ENCODE data around the gene NF2. TPM values are rescaled to one million over a fixed set of nuclear protein-coding genes. Genes with fewer than 3 reads are reported as not detected.

NF2 gene
- total RNA-seq, 2 donors from 2014 or later: 28.5 to 59.9 TPM

DNA sequence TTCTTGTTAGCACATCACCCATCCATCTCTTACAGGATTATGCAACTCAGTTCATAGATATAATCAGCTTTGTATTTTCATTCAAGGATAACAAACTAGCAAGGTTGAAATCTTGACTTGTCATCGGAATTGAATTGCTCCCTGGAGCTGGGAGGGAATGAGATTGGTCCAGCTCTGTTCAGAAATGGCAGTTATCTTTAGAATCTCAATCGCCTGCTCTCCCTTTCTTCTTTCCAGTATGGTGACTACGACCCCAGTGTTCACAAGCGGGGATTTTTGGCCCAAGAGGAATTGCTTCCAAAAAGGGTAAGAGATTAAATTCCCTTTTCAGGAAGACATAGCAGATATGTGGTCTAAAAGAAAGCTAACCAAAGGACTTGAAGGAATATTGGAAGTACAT lies 51.0 kb downstream of the NF2 start:
- H3K27me3 Mint-ChIP-seq: no peaks in the 10 kb centered on the region
- H3K36me3 Mint-ChIP-seq (ENCODE audit: low read depth): peaks cover 42% of the 10 kb centered on the region
- H3K27ac Mint-ChIP-seq: no peak overlapping the region
- ATAC-seq (replicated peaks): no peak
- no peaks in the 10 kb centered on the region for H3K4me1 Mint-ChIP-seq
- no peak overlapping the region for H3K4me3 Mint-ChIP-seq
- no peaks in the 10 kb centered on the region for H3K9me3 Mint-ChIP-seq

DNA sequence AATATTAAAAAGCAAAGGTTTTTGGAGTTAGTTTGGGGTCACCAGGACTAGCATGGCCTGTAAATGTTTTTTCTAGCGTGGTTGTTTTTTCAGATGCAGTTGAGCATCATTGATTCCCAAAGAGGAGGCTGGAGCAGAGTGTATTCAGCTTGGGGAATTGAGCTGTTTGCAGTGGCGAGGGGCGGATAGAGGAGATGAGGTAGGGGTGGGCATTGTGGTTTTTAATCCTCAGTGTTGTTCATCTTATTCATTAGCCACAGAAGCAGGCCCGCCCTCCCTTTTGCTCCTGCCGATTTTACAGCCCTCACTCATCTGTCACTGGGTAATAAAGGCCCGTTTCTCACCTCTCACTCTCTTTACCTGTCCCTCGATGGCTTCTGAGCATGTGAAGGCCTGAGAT lies 51.4 kb downstream of the NF2 start:
- Mint-ChIP-seq H3K4me1 (no peaks in the 10 kb centered on the region), H3K36me3 (ENCODE audit: low read depth) (peaks cover 45% of the 10 kb centered on the region), H3K4me3 (no peak overlapping the region), H3K27ac (no peak overlapping the region), H3K27me3 (no peaks in the 10 kb centered on the region), H3K9me3 (no peaks in the 10 kb centered on the region)
- ATAC-seq (replicated peaks): no peak

DNA sequence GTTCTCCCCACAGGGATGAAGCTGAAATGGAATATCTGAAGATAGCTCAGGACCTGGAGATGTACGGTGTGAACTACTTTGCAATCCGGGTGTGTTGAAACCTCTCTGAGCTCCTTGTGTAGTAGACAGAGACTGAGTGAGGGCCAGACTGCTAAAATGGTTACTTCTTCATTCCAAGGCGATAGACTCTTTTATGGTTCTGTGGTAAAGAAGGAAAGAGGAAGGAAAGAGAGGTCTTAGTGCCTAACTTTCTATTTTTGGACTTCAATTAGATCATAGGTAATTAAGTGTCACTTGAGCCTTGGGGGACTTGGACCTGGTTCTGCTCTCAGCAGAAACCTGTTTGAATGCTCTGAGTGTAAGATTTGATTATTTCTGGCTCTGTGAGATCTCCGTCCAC lies 54.7 kb downstream of the NF2 start:
- H3K4me1 Mint-ChIP-seq: no peaks in the 10 kb centered on the region
- H3K9me3 Mint-ChIP-seq: no peaks in the 10 kb centered on the region
- no peak for ATAC-seq (replicated peaks)
- H3K4me3 Mint-ChIP-seq: no peak overlapping the region
- H3K36me3 Mint-ChIP-seq (ENCODE audit: low read depth): peaks cover 60% of the 10 kb centered on the region
- H3K27ac Mint-ChIP-seq: peak overlapping the region; percentile 14
- H3K27me3 Mint-ChIP-seq: no peaks in the 10 kb centered on the region

DNA sequence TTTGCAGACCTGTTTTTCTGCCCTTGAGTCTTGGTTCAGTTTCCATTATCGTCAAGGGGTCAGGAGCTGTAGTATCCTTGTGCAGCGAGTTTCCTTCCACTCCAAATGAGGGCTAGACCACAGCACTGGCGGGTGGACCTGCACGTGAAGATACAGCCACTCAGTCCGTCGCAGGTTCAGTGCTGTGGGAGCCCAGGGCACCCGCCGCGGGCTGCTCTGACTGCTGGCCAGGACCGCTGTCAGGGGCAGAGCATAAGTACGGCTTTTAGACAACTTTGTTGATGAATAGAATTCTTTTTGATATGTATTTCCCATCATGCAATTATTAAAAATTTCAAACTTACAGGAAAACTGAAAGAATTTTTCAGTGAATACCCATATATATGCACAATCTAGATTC lies 56.6 kb downstream of the NF2 start:
- no peak for ATAC-seq (replicated peaks)
- Mint-ChIP-seq H3K27me3 (no peaks in the 10 kb centered on the region), H3K36me3 (ENCODE audit: low read depth) (peaks cover 79% of the 10 kb centered on the region), H3K4me3 (no peak overlapping the region), H3K9me3 (no peaks in the 10 kb centered on the region), H3K27ac (no peak overlapping the region), H3K4me1 (no peaks in the 10 kb centered on the region)

DNA sequence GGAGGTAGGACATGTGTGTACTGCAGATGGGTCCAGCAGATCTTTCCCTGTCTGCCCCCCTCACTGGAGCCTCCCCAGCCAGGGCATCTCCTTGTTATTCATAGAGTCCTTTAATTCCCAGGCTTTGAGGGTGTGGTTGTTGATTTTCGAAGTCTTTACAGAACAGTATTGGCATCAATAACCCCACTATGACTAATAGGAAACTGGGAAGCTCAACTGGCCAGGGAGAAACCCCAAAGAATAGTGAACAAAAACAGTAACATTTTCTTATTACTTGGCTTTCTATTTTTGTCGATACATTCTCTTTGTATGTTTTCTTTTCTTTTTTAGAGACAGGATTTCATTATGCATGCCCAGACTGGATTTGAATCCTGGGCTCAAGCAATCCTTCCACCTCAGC lies 57.9 kb downstream of the NF2 start:
- peaks cover 78% of the 10 kb centered on the region for H3K36me3 Mint-ChIP-seq (ENCODE audit: low read depth)
- no peaks in the 10 kb centered on the region for H3K27me3 Mint-ChIP-seq
- no peak for ATAC-seq (replicated peaks)
- peak overlapping the region; percentile 17 for H3K27ac Mint-ChIP-seq
- no peak overlapping the region for H3K4me3 Mint-ChIP-seq
- no peaks in the 10 kb centered on the region for H3K9me3 Mint-ChIP-seq
- H3K4me1 Mint-ChIP-seq: no peaks in the 10 kb centered on the region

DNA sequence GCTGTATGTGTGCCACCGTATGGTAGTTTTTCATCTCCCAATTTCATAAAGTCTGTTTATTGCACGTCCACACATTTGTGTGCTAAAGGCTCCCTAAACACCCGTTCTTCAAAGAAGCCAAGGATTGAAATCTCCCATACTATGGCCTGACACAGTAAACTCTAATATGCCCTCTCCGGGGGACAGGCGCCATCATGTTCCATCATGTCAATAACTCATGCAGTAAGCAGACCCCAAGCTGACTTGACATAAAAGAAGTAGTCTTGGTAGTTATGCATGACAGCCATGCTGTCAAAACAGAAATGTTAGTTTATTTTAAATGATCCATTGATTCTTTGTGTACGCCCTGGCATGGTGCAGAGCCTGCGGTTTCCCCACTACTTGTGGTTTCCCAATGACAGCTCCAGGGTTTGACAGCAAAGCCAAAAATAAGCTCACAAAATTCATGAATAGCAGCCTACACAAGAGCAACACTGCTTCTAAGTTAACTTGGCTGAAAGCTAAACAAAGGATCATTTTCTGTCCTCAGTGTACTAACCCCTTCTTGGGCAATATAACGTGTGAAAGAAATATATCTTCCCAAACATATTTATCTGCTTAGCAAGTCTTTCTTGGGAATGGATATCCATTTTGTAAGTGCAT lies 59.9 kb downstream of the NF2 start:
- Mint-ChIP-seq H3K27me3 (no peaks in the 10 kb centered on the region), H3K9me3 (no peaks in the 10 kb centered on the region), H3K36me3 (ENCODE audit: low read depth) (peaks cover 79% of the 10 kb centered on the region), H3K27ac (no peak overlapping the region), H3K4me3 (no peak overlapping the region), H3K4me1 (no peaks in the 10 kb centered on the region)
- no peak for ATAC-seq (replicated peaks)

DNA sequence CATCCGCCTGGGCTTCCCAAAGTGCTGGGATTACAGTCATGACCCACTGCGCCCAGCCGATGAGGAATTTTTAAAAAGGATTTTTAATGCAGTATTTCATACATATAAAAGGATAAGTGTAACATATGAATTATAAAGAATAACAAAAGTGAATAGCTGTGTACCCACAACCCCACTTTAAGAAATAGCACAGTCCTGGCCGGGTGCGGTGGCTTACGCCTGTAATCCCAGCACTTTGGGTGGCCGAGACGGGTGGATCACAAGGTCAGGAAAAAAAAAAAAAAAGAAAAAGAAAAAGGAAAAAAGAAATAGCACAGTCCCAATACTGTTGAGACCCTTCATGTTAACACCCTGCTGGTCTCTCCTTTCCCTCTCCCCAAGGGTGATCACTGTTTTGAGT lies 62.1 kb downstream of the NF2 start:
- H3K27ac Mint-ChIP-seq: no peak overlapping the region
- H3K4me3 Mint-ChIP-seq: no peak overlapping the region

DNA sequence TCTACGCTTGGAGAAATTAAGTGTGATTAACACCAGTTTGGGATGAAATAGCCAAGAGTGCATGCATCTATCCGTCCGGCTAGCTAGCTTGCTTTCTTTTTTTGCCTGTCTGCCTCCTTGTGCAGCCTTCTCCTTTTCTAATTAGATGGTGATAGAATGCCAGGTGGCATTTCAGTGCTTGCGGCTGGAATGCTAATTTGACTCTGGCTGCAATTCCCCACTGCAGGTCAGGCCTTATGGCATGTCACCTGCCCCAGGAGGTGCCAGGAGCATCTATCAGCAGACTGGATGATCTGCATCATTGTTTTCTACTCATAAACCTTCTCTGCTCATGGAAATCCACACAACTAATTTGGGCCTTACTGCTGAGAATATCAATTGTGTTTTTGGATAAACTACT lies 65.2 kb downstream of the NF2 start:
- Mint-ChIP-seq H3K27ac (no peak overlapping the region), H3K4me3 (no peak overlapping the region)

More for the DNA sequence above, 62.1 kb downstream of the NF2 start:
- H3K4me1 Mint-ChIP-seq: no peaks in the 10 kb centered on the region
- H3K9me3 Mint-ChIP-seq: no peaks in the 10 kb centered on the region
- ATAC-seq (replicated peaks): no peak
- H3K36me3 Mint-ChIP-seq (ENCODE audit: low read depth): peaks cover 86% of the 10 kb centered on the region
- H3K27me3 Mint-ChIP-seq: no peaks in the 10 kb centered on the region

DNA sequence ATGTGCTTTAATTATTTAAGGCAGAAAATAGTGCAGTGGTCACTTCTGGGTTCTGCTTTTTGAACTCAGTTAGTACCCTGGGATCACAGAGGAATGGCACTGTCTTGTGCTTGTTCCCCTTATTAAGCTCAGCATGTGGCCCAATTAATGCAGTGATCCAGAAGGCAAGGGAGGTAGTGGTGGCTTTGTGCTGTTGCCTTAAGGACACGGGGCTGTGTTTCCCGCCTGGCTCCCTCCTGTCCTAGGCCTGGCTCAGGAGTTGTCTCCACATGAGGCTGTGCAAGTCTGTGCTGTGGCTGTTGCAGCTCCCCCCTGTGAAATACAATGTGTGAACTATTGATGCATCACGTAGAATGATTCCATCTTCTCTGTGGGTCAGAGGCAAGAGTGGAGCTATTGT lies 67.2 kb downstream of the NF2 start:
- ATAC-seq (replicated peaks): no peak
- H3K4me3 Mint-ChIP-seq: no peak overlapping the region
- H3K36me3 Mint-ChIP-seq (ENCODE audit: low read depth): peaks cover 91% of the 10 kb centered on the region
- no peaks in the 10 kb centered on the region for H3K9me3 Mint-ChIP-seq
- no peaks in the 10 kb centered on the region for H3K27me3 Mint-ChIP-seq
- H3K4me1 Mint-ChIP-seq: no peaks in the 10 kb centered on the region
- no peak overlapping the region for H3K27ac Mint-ChIP-seq

More for the DNA sequence above, 65.2 kb downstream of the NF2 start:
- Mint-ChIP-seq H3K9me3 (no peaks in the 10 kb centered on the region), H3K27me3 (no peaks in the 10 kb centered on the region), H3K36me3 (ENCODE audit: low read depth) (peaks cover 91% of the 10 kb centered on the region), H3K4me1 (no peaks in the 10 kb centered on the region)
- ATAC-seq (replicated peaks): no peak

DNA sequence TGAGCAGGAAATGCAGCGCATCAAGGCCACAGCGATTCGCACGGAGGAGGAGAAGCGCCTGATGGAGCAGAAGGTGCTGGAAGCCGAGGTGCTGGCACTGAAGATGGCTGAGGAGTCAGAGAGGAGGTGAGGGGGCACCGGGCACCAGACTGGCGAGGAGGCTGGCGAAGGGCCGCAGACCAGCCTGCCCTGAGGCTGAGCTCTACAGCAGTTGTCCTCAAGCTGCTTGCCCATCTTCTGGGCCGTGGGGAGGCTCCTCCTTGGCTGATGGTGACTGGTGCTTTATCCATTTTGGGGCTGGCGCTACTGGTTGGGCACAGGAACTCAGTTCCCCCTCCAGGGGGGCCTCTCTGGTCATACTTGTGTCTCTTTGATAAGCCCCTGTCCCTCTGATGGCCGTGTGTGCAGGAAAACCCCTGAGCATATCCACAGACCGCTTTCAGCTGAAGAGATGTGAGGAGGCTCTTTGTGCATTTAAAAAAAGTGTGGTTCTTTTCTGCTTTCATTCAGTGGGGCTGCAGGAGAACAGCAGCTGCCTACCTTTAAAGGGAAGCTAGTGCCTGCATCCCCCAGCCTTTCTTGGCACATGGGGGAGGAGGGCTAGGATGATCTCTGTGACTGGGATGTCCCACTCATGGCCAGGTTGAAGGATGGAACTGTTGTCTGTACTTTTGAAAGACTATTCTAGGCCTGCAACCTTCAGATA lies 70.1 kb downstream of the NF2 start:
- Mint-ChIP-seq H3K36me3 (ENCODE audit: low read depth) (peaks cover 99% of the 10 kb centered on the region), H3K4me1 (peaks cover 5% of the 10 kb centered on the region), H3K4me3 (no peak overlapping the region)

DNA sequence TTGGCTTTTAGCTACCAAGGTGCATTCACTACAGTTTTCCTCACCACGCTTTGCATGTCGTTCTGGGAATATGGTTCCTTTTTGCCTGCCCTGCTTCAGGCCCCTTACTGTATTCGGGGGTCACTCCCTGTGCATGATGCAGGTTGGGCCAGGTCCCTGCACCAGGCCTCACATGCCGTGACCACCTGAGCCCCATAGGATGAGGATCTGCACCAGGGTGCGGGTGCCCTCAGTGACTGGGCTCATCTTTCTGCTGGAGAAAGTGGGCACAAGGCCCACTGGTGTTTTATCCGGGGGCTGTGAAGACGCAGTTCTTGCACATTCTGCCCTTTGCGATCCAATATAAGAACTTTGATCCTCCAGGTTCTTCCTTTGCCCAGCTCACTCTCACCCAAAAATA lies 70.7 kb downstream of the NF2 start:
- Mint-ChIP-seq H3K36me3 (ENCODE audit: low read depth) (peaks cover 99% of the 10 kb centered on the region), H3K27me3 (no peaks in the 10 kb centered on the region), H3K4me3 (no peak overlapping the region), H3K27ac (no peak overlapping the region), H3K4me1 (peaks cover 5% of the 10 kb centered on the region), H3K9me3 (no peaks in the 10 kb centered on the region)
- ATAC-seq (replicated peaks): no peak

More for the DNA sequence above, 70.1 kb downstream of the NF2 start:
- H3K27ac Mint-ChIP-seq: no peak overlapping the region
- no peaks in the 10 kb centered on the region for H3K27me3 Mint-ChIP-seq
- no peaks in the 10 kb centered on the region for H3K9me3 Mint-ChIP-seq
- no peak for ATAC-seq (replicated peaks)

DNA sequence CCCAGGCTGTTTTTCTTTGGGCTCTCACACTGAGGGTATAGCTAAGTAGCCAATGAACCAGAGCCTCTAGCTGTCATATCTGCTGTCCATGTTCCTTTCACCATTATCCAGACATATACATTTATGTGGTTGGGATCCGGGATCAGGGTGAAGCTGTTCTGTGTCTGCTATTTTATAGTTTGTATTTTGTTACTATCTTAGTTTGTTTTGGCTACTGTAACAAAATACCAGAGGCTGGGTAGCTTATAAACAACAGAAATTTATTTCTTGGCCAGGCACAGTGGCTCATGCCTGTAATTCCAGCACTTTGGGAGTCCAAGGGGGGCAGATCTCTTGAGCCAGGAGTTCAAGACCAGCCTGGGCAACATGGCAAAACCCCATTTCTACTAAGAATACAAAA lies 75.9 kb downstream of the NF2 start:
- H3K9me3 Mint-ChIP-seq: no peaks in the 10 kb centered on the region
- no peak overlapping the region for H3K27ac Mint-ChIP-seq
- no peak for ATAC-seq (replicated peaks)
- H3K4me1 Mint-ChIP-seq: peaks cover 5% of the 10 kb centered on the region
- H3K36me3 Mint-ChIP-seq (ENCODE audit: low read depth): peaks cover 96% of the 10 kb centered on the region
- no peak overlapping the region for H3K4me3 Mint-ChIP-seq
- no peaks in the 10 kb centered on the region for H3K27me3 Mint-ChIP-seq

DNA sequence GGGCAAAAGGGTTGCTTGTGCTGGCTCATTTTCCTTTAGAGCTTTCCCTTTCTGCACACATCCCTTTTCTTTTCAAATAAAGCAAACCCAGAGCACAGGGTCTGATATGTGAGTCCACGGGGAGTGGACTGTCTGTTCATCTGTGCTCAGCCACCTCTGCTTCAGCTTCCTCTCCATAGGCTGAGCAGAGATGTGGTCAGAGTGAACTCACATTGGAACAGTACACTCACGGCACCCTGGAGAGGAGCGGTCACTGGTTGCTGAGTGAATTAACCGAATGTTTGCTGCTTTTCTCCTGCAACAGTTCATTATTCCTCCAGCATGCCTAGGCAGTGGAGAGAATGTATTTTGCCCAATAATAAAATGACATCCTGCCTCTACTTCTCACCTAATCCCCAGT lies 80.1 kb downstream of the NF2 start:
- no peak for ATAC-seq (replicated peaks)
- Mint-ChIP-seq H3K4me3 (no peak overlapping the region), H3K9me3 (no peaks in the 10 kb centered on the region), H3K36me3 (ENCODE audit: low read depth) (peaks cover 72% of the 10 kb centered on the region), H3K27ac (no peak overlapping the region), H3K4me1 (no peaks in the 10 kb centered on the region), H3K27me3 (no peaks in the 10 kb centered on the region)

DNA sequence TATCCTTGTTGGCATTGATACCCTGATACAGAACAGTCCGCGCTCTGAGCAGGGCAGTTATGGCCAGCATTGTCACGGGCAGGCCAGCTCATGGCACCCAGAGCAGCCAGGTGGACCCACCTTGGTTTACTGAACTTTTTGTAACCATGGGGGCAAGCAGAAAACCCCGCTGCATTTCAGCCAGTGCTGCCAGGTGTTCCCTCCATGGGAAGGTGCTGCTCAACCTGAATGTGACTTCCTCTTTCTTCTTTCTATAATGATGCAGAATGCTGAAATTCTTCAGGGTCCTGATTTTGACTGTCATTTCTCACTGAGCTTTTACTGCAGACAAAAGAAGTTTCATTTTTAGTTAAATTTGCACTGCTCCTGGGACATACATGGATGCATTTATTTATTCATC lies 80.8 kb downstream of the NF2 start:
- Mint-ChIP-seq H3K9me3 (no peaks in the 10 kb centered on the region), H3K27me3 (no peaks in the 10 kb centered on the region), H3K27ac (peak overlapping the region; percentile 22), H3K4me3 (no peak overlapping the region), H3K36me3 (ENCODE audit: low read depth) (peaks cover 65% of the 10 kb centered on the region), H3K4me1 (no peaks in the 10 kb centered on the region)
- ATAC-seq (replicated peaks): no peak

DNA sequence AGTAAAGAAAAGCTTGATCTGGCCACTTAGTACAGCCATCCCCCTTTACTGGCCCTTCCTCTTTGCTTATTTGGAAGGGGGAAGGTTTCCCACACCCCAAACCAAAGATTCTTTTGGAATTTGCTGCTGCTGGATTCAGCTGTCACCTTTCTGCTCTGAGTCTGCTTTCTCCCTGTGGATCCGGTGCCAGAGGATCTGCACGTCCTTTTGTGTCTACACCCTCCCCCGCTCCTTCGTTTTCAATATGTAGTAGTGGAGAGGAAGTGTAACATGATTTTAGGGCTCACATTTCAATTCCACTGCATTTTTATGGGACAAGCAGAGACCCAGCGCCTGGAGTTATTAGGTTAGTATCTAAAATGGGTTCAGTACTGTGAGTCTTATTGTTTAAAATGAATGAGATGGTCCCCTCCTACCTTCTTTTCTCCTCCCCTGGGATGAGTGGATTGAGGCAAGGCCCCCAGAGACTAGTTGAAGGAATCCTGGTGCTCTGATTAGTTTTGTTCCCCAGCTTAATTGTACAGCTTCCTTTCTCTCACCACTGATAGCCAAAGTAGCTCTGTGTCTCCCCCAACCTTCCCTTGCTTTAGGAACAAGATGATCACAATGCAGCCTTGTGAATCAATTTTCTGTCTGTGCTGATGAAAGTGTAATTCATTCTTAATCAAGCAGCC lies 85.9 kb downstream of the NF2 start:
- H3K4me3 Mint-ChIP-seq: no peak overlapping the region
- H3K27me3 Mint-ChIP-seq: no peaks in the 10 kb centered on the region
- no peak overlapping the region for H3K27ac Mint-ChIP-seq
- H3K9me3 Mint-ChIP-seq: no peaks in the 10 kb centered on the region
- ATAC-seq (replicated peaks): no peak
- peaks cover 26% of the 10 kb centered on the region for H3K36me3 Mint-ChIP-seq (ENCODE audit: low read depth)
- no peaks in the 10 kb centered on the region for H3K4me1 Mint-ChIP-seq
